ENCODE measurements around the gene GRIA4.

The GRIA4 gene

GRCh38 chr11:105697291-105697690 lies 87.4 kb downstream of the GRIA4 start:
- H3K36me3 ChIP-seq (ENCODE audit: control insufficient read depth, insufficient read depth, low read length): no peaks in the 10 kb centered on the region
- H3K9ac ChIP-seq (ENCODE audit: low read length): no peak overlapping the region
- H3K9me3 ChIP-seq (ENCODE audit: control insufficient read depth, low read length): no peaks in the 10 kb centered on the region
- H3K4me3 ChIP-seq (ENCODE audit: low read length): no peak overlapping the region
- H3K27me3 ChIP-seq (ENCODE audit: control insufficient read depth, insufficient read depth, low read length): no peaks in the 10 kb centered on the region
- no peaks in the 10 kb centered on the region for H3K4me1 ChIP-seq (ENCODE audit: control insufficient read depth, insufficient read depth, low read length)

GRCh38 chr11:105699203-105699602 lies 89.3 kb downstream of the GRIA4 start:
- Histone ChIP-seq H3K9ac (ENCODE audit: low read length) (no peak overlapping the region), H3K9me3 (ENCODE audit: control insufficient read depth, low read length) (no peaks in the 10 kb centered on the region), H3K4me1 (ENCODE audit: control insufficient read depth, insufficient read depth, low read length) (no peaks in the 10 kb centered on the region), H3K27me3 (ENCODE audit: control insufficient read depth, insufficient read depth, low read length) (no peaks in the 10 kb centered on the region), H3K36me3 (ENCODE audit: control insufficient read depth, insufficient read depth, low read length) (no peaks in the 10 kb centered on the region), H3K4me3 (ENCODE audit: low read length) (no peak overlapping the region)

GRCh38 chr11:105700271-105700670 lies 90.4 kb downstream of the GRIA4 start:
- Histone ChIP-seq H3K27me3 (ENCODE audit: control insufficient read depth, insufficient read depth, low read length) (no peaks in the 10 kb centered on the region), H3K9ac (ENCODE audit: low read length) (no peak overlapping the region), H3K9me3 (ENCODE audit: control insufficient read depth, low read length) (no peaks in the 10 kb centered on the region), H3K4me3 (ENCODE audit: low read length) (no peak overlapping the region), H3K36me3 (ENCODE audit: control insufficient read depth, insufficient read depth, low read length) (no peaks in the 10 kb centered on the region), H3K4me1 (ENCODE audit: control insufficient read depth, insufficient read depth, low read length) (no peaks in the 10 kb centered on the region)

DNA sequence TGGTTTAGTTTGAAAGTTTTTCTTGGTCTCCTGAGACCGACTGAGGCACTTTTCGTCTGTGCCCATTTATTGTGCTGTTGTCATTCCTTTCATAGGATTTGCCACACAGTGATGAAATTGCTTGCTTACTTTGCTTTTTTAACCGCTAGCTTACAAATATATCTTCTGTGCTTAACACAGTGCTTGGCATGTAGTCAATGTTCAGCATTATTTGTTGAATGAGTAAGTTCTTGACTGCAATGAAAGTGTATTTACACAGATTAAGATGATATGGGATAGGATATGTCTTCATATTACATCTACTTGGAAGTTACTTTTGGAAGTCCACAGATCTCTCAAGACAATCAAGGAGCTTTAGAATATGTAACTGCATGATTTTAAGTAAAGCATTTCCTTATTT lies 91.2 kb downstream of the GRIA4 start:
- no peaks in the 10 kb centered on the region for H3K4me1 ChIP-seq (ENCODE audit: control insufficient read depth, insufficient read depth, low read length)
- H3K9ac ChIP-seq (ENCODE audit: low read length): no peak overlapping the region
- no peaks in the 10 kb centered on the region for H3K9me3 ChIP-seq (ENCODE audit: control insufficient read depth, low read length)
- H3K4me3 ChIP-seq (ENCODE audit: low read length): no peak overlapping the region
- no peaks in the 10 kb centered on the region for H3K27me3 ChIP-seq (ENCODE audit: control insufficient read depth, insufficient read depth, low read length)
- no peaks in the 10 kb centered on the region for H3K36me3 ChIP-seq (ENCODE audit: control insufficient read depth, insufficient read depth, low read length)

DNA sequence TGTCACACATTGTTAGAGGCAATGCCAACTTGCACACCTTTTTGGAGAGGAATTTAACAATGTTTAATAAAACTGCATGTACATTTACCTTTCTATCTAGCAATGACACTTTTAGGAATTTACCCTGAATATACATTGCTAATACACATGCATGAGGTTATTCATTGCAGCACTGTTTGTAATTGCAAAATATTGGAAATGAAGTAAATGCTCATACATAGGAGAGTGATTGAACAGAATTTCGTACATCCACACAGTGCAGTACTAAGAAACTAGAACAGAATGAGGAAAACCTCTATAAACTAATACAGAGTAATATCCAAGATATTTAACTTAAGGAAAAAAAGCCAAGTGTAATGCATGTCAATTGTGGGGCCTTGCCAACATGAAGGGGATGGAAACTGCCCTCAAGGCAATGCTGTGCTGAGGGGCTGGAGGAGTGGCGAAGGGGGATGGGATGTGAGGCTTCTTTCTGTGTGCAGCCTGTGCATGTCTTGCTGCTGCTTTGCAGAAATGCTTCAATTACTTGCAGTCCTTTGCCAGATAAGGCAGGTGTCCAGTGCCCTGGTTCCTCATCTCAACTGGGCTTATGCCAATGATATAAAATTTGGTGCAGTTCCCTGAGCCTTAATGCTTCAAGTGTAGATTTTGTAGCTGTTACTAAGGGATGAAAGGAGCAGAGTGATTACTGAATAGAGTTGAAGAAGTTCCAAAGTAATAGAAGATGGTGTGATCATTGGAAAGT lies 96.1 kb downstream of the GRIA4 start:
- Histone ChIP-seq H3K27me3 (ENCODE audit: control insufficient read depth, insufficient read depth, low read length) (no peaks in the 10 kb centered on the region), H3K4me1 (ENCODE audit: control insufficient read depth, insufficient read depth, low read length) (no peaks in the 10 kb centered on the region), H3K9ac (ENCODE audit: low read length) (no peak overlapping the region)

GRCh38 chr11:105713106-105713505 lies 103.2 kb downstream of the GRIA4 start:
- no peaks in the 10 kb centered on the region for H3K27me3 ChIP-seq (ENCODE audit: control insufficient read depth, insufficient read depth, low read length)
- no peaks in the 10 kb centered on the region for H3K9me3 ChIP-seq (ENCODE audit: control insufficient read depth, low read length)
- no peak overlapping the region for H3K9ac ChIP-seq (ENCODE audit: low read length)
- H3K36me3 ChIP-seq (ENCODE audit: control insufficient read depth, insufficient read depth, low read length): no peaks in the 10 kb centered on the region
- H3K4me1 ChIP-seq (ENCODE audit: control insufficient read depth, insufficient read depth, low read length): no peaks in the 10 kb centered on the region
- H3K4me3 ChIP-seq (ENCODE audit: low read length): no peak overlapping the region

More for the DNA sequence above, 96.1 kb downstream of the GRIA4 start:
- H3K36me3 ChIP-seq (ENCODE audit: control insufficient read depth, insufficient read depth, low read length): no peaks in the 10 kb centered on the region
- H3K4me3 ChIP-seq (ENCODE audit: low read length): no peak overlapping the region
- no peaks in the 10 kb centered on the region for H3K9me3 ChIP-seq (ENCODE audit: control insufficient read depth, low read length)

DNA sequence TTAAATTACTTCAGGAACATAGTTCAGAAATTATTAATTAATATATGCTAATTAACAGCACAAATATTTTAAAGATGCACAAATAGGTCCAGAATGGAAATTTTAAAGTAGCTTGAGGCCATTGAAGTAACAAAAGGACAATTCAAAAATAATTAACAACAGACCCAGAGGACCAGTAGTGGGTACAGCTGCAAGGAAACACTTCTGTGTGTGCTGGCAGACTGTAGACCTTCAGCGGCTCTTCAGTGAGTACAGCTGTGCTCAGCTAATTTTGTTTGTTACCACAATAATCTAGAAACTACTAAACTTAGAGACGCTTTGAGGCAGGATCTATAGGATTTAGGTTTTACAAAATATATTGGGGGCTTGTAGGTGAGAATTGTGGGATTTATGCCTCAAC lies 103.8 kb downstream of the GRIA4 start:
- Histone ChIP-seq H3K36me3 (ENCODE audit: control insufficient read depth, insufficient read depth, low read length) (no peaks in the 10 kb centered on the region), H3K4me3 (ENCODE audit: low read length) (no peak overlapping the region), H3K9ac (ENCODE audit: low read length) (no peak overlapping the region), H3K4me1 (ENCODE audit: control insufficient read depth, insufficient read depth, low read length) (no peaks in the 10 kb centered on the region), H3K9me3 (ENCODE audit: control insufficient read depth, low read length) (no peaks in the 10 kb centered on the region), H3K27me3 (ENCODE audit: control insufficient read depth, insufficient read depth, low read length) (no peaks in the 10 kb centered on the region)

- no peaks in the 10 kb centered on the region for H3K4me1 ChIP-seq (ENCODE audit: control insufficient read depth, insufficient read depth, low read length)
- H3K4me3 ChIP-seq (ENCODE audit: low read length): no peak overlapping the region
- no peak overlapping the region for H3K9ac ChIP-seq (ENCODE audit: low read length)
- H3K9me3 ChIP-seq (ENCODE audit: control insufficient read depth, low read length): no peaks in the 10 kb centered on the region
- H3K36me3 ChIP-seq (ENCODE audit: control insufficient read depth, insufficient read depth, low read length): no peaks in the 10 kb centered on the region
- H3K27me3 ChIP-seq (ENCODE audit: control insufficient read depth, insufficient read depth, low read length): no peaks in the 10 kb centered on the region
Measured at GRCh38 chr11:105718641-105719040, 108.8 kb downstream of the GRIA4 start.

GRCh38 chr11:105719073-105719822 lies 109.4 kb downstream of the GRIA4 start:
- Histone ChIP-seq H3K4me3 (ENCODE audit: low read length) (no peak overlapping the region), H3K27me3 (ENCODE audit: control insufficient read depth, insufficient read depth, low read length) (no peaks in the 10 kb centered on the region), H3K4me1 (ENCODE audit: control insufficient read depth, insufficient read depth, low read length) (no peaks in the 10 kb centered on the region), H3K36me3 (ENCODE audit: control insufficient read depth, insufficient read depth, low read length) (no peaks in the 10 kb centered on the region), H3K9me3 (ENCODE audit: control insufficient read depth, low read length) (no peaks in the 10 kb centered on the region), H3K9ac (ENCODE audit: low read length) (no peak overlapping the region)

GRCh38 chr11:105720096-105720495 lies 110.2 kb downstream of the GRIA4 start:
- Histone ChIP-seq H3K36me3 (ENCODE audit: control insufficient read depth, insufficient read depth, low read length) (no peaks in the 10 kb centered on the region), H3K27me3 (ENCODE audit: control insufficient read depth, insufficient read depth, low read length) (no peaks in the 10 kb centered on the region), H3K9ac (ENCODE audit: low read length) (no peak overlapping the region), H3K4me1 (ENCODE audit: control insufficient read depth, insufficient read depth, low read length) (no peaks in the 10 kb centered on the region), H3K9me3 (ENCODE audit: control insufficient read depth, low read length) (no peaks in the 10 kb centered on the region), H3K4me3 (ENCODE audit: low read length) (no peak overlapping the region)

DNA sequence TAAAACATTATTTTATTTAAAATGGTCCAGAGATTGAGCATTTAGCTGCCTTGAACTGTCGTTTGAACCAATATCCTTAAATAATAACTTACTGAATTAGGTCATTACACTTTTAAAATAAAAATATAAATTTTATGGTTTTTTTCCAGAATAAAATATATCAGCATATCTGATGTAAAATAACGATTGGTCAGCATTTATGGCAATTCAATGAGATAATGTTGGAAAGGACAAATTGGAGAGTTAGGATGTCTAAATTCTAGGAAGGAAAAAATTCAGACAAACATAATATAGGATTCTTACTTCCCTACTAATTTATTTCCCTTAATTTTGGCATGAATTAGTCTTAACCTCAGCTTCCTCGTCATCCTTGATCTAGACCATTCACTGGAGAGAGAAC lies 113.4 kb downstream of the GRIA4 start:
- H3K4me1 ChIP-seq (ENCODE audit: control insufficient read depth, insufficient read depth, low read length): no peaks in the 10 kb centered on the region
- H3K4me3 ChIP-seq (ENCODE audit: low read length): no peak overlapping the region

GRCh38 chr11:105732611-105733010 lies 122.7 kb downstream of the GRIA4 start:
- no peaks in the 10 kb centered on the region for H3K36me3 ChIP-seq (ENCODE audit: control insufficient read depth, insufficient read depth, low read length)

More for the DNA sequence above, 113.4 kb downstream of the GRIA4 start:
- Histone ChIP-seq H3K9ac (ENCODE audit: low read length) (no peak overlapping the region), H3K9me3 (ENCODE audit: control insufficient read depth, low read length) (no peaks in the 10 kb centered on the region), H3K36me3 (ENCODE audit: control insufficient read depth, insufficient read depth, low read length) (no peaks in the 10 kb centered on the region), H3K27me3 (ENCODE audit: control insufficient read depth, insufficient read depth, low read length) (no peaks in the 10 kb centered on the region)

More at GRCh38 chr11:105732611-105733010, 122.7 kb downstream of the GRIA4 start:
- Histone ChIP-seq H3K4me3 (ENCODE audit: low read length) (no peak overlapping the region), H3K27me3 (ENCODE audit: control insufficient read depth, insufficient read depth, low read length) (no peaks in the 10 kb centered on the region), H3K9me3 (ENCODE audit: control insufficient read depth, low read length) (no peaks in the 10 kb centered on the region), H3K9ac (ENCODE audit: low read length) (no peak overlapping the region), H3K4me1 (ENCODE audit: control insufficient read depth, insufficient read depth, low read length) (no peaks in the 10 kb centered on the region)

All from mucosa of stomach (tissue), 1 donor.